ENCODE results near the gene JDP2.

The JDP2 gene

GRCh38 chr14:75409316-75410205, 18.3 kb upstream of the JDP2 start:
- DNase-seq, result peak in 7 of 51 donors; percentile 12 to 36 (median 24)

- DNase-seq, result no peak
Observed at GRCh38 chr14:75411214-75411540, 16.6 kb upstream of the JDP2 start.

GRCh38 chr14:75413013-75413412, 14.8 kb upstream of the JDP2 start:
- DNase-seq, result no peak

GRCh38 chr14:75417674-75418073, 10.1 kb upstream of the JDP2 start:
- DNase-seq, result no peak

- no peak for DNase-seq
Observed at GRCh38 chr14:75418850-75419768, 8.7 kb upstream of the JDP2 start.

GRCh38 chr14:75422169-75422568, 5.7 kb upstream of the JDP2 start:
- no peak for DNase-seq

- DNase-seq, result no peak
Observed at GRCh38 chr14:75424496-75424895, 3.3 kb upstream of the JDP2 start.

- no peak for DNase-seq
Observed at GRCh38 chr14:75425446-75425845, 2.4 kb upstream of the JDP2 start.

GRCh38 chr14:75426332-75427125, 1.3 kb upstream of the JDP2 start:
- DNase-seq, result no peak

GRCh38 chr14:75427126-75427481, 718 bp upstream of the JDP2 start:
- DNase-seq, result peak in 8 of 51 donors; percentile 21 to 77 (median 54)

GRCh38 chr14:75428230-75429104, 645 bp downstream of the JDP2 start:
- DNase-seq, result peak in 17 of 51 donors; percentile 9 to 52 (median 37)

GRCh38 chr14:75429562-75429961, 1.7 kb downstream of the JDP2 start:
- DNase-seq, result peak in 3 of 51 donors; percentile 16 to 44 (median 21)

- DNase-seq, result peak in 19 of 51 donors; percentile 13 to 64 (median 27)
Observed at GRCh38 chr14:75430116-75430515, 2.3 kb downstream of the JDP2 start.

- DNase-seq, result peak in 4 of 51 donors; percentile 9 to 37 (median 16)
Observed at GRCh38 chr14:75430526-75430925, 2.7 kb downstream of the JDP2 start.

GRCh38 chr14:75430976-75431375, 3.2 kb downstream of the JDP2 start:
- DNase-seq, result no peak

- no peak for DNase-seq
Observed at GRCh38 chr14:75431827-75432226, 4.0 kb downstream of the JDP2 start.

GRCh38 chr14:75432411-75432810, 4.6 kb downstream of the JDP2 start:
- no peak for DNase-seq

GRCh38 chr14:75433631-75434071, 5.8 kb downstream of the JDP2 start:
- no peak for DNase-seq

GRCh38 chr14:75434138-75434889, 6.5 kb downstream of the JDP2 start:
- no peak for DNase-seq

- no peak for DNase-seq
Observed at GRCh38 chr14:75434890-75435248, 7.0 kb downstream of the JDP2 start.
